ENCODE data around the gene MYO9B.
A peak's percentile ranks its signal among the peaks of the same experiment; 100 is the strongest.
"Not testable (repeated sequence)": the region's sequence is repeated elsewhere in the genome, so short reads cannot be mapped to it uniquely, and the experiment has no call there.

The MYO9B gene

GRCh38 chr19:17149393-17150135, 74.0 kb downstream of the MYO9B start:
- no peak for DNase-seq

GRCh38 chr19:17153996-17154395, 78.4 kb downstream of the MYO9B start:
- no peak for DNase-seq

- no peak for DNase-seq
These were observed 79.7 kb downstream of the MYO9B start for GRCh38 chr19:17155251-17155650.

GRCh38 chr19:17156296-17156946, 80.8 kb downstream of the MYO9B start:
- DNase-seq, result no peak

GRCh38 chr19:17156947-17157302, 81.3 kb downstream of the MYO9B start:
- DNase-seq, result no peak

- DNase-seq, result no peak
These were observed 83.0 kb downstream of the MYO9B start for GRCh38 chr19:17158584-17158983.

- DNase-seq, result no peak
These were observed 84.2 kb downstream of the MYO9B start for GRCh38 chr19:17159466-17160393.

- no peak for DNase-seq
These were observed 85.3 kb downstream of the MYO9B start for GRCh38 chr19:17160908-17161307.

GRCh38 chr19:17162131-17162530, 86.6 kb downstream of the MYO9B start:
- DNase-seq, result not testable (repeated sequence)

GRCh38 chr19:17162580-17162979, 87.0 kb downstream of the MYO9B start:
- no peak for DNase-seq

- no peak for DNase-seq
These were observed 88.1 kb downstream of the MYO9B start for GRCh38 chr19:17163652-17164051.

- DNase-seq, result no peak
These were observed 89.1 kb downstream of the MYO9B start for GRCh38 chr19:17164639-17165038.

GRCh38 chr19:17165715-17166114, 90.1 kb downstream of the MYO9B start:
- no peak for DNase-seq

- DNase-seq, result peak; percentile 7
These were observed 95.1 kb downstream of the MYO9B start for GRCh38 chr19:17170538-17171297.

- DNase-seq, result no peak
These were observed 96.3 kb downstream of the MYO9B start for GRCh38 chr19:17171874-17172273.

- DNase-seq, result no peak
These were observed 97.2 kb downstream of the MYO9B start for GRCh38 chr19:17172624-17173345.

GRCh38 chr19:17178291-17178690, 102.7 kb downstream of the MYO9B start:
- DNase-seq, result no peak

- DNase-seq, result no peak
These were observed 105.6 kb downstream of the MYO9B start for GRCh38 chr19:17180997-17181702.

- no peak for DNase-seq
These were observed 107.7 kb downstream of the MYO9B start for GRCh38 chr19:17183271-17183761.

GRCh38 chr19:17183858-17184321, 108.3 kb downstream of the MYO9B start:
- DNase-seq, result no peak

- peak; percentile 43 for DNase-seq
These were observed 108.8 kb downstream of the MYO9B start for GRCh38 chr19:17184371-17184841.
